ENCODE measurements around the gene TFAP2B. TPM values are rescaled to one million over a fixed set of nuclear protein-coding genes. Genes with fewer than 3 reads are reported as not detected.

TFAP2B gene
- polyA plus RNA-seq, 1 donor from 2014 or later: not detected

- no peaks in the 10 kb centered on the region for H3K9me2 ChIP-seq (ENCODE audit: insufficient read depth, low read length)
- H3K27ac ChIP-seq (ENCODE audit: low read length): no peak overlapping the region
- TF ChIP-seq POLR2AphosphoS5 (IDR thresholded peaks at IDR 0.05): no peak
- no peak for TF ChIP-seq EP300 (conservative IDR thresholded peaks at IDR 0.05; ENCODE audit: poor library complexity, severe bottlenecking)
- TF ChIP-seq, protein P1, sequence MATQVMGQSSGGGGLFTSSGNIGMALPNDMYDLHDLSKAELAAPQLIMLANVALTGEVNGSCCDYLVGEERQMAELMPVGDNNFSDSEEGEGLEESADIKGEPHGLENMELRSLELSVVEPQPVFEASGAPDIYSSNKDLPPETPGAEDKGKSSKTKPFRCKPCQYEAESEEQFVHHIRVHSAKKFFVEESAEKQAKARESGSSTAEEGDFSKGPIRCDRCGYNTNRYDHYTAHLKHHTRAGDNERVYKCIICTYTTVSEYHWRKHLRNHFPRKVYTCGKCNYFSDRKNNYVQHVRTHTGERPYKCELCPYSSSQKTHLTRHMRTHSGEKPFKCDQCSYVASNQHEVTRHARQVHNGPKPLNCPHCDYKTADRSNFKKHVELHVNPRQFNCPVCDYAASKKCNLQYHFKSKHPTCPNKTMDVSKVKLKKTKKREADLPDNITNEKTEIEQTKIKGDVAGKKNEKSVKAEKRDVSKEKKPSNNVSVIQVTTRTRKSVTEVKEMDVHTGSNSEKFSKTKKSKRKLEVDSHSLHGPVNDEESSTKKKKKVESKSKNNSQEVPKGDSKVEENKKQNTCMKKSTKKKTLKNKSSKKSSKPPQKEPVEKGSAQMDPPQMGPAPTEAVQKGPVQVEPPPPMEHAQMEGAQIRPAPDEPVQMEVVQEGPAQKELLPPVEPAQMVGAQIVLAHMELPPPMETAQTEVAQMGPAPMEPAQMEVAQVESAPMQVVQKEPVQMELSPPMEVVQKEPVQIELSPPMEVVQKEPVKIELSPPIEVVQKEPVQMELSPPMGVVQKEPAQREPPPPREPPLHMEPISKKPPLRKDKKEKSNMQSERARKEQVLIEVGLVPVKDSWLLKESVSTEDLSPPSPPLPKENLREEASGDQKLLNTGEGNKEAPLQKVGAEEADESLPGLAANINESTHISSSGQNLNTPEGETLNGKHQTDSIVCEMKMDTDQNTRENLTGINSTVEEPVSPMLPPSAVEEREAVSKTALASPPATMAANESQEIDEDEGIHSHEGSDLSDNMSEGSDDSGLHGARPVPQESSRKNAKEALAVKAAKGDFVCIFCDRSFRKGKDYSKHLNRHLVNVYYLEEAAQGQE (IDR thresholded peaks at IDR 0.05; ENCODE audit: borderline replicate concordance): no peak
- TF ChIP-seq, protein P2, sequence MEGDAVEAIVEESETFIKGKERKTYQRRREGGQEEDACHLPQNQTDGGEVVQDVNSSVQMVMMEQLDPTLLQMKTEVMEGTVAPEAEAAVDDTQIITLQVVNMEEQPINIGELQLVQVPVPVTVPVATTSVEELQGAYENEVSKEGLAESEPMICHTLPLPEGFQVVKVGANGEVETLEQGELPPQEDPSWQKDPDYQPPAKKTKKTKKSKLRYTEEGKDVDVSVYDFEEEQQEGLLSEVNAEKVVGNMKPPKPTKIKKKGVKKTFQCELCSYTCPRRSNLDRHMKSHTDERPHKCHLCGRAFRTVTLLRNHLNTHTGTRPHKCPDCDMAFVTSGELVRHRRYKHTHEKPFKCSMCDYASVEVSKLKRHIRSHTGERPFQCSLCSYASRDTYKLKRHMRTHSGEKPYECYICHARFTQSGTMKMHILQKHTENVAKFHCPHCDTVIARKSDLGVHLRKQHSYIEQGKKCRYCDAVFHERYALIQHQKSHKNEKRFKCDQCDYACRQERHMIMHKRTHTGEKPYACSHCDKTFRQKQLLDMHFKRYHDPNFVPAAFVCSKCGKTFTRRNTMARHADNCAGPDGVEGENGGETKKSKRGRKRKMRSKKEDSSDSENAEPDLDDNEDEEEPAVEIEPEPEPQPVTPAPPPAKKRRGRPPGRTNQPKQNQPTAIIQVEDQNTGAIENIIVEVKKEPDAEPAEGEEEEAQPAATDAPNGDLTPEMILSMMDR (IDR thresholded peaks at IDR 0.05; ENCODE audit: poor library complexity, severe bottlenecking): no peak
- no peak for TF ChIP-seq MXI1 (conservative IDR thresholded peaks at IDR 0.05; ENCODE audit: poor library complexity, severe bottlenecking)
- no peak for TF ChIP-seq RAD21 (conservative IDR thresholded peaks at IDR 0.05)
- TF ChIP-seq TAF1 (IDR thresholded peaks at IDR 0.05; ENCODE audit: low read depth): no peak
- TF ChIP-seq SMC3 (conservative IDR thresholded peaks at IDR 0.05; ENCODE audit: poor library complexity): no peak
- TF ChIP-seq EZH2 (IDR thresholded peaks at IDR 0.05; ENCODE audit: borderline replicate concordance, insufficient read depth, low read length, poor library complexity, severe bottlenecking): no peak
- H2AFZ ChIP-seq (ENCODE audit: low read depth, low read length): no peak overlapping the region
- no peaks in the 10 kb centered on the region for H3K79me2 ChIP-seq (replicated peaks; ENCODE audit: insufficient read depth, low read length)
- no peaks in the 10 kb centered on the region for H3F3A ChIP-seq (ENCODE audit: insufficient read depth, low read length, poor library complexity, severe bottlenecking)
- no peaks in the 10 kb centered on the region for H4K20me1 ChIP-seq (ENCODE audit: insufficient read depth)
- no peaks in the 10 kb centered on the region for H3K36me3 ChIP-seq (ENCODE audit: insufficient read depth, low read length)
- no peaks in the 10 kb centered on the region for H3K9me3 ChIP-seq (ENCODE audit: low read length)
- H3K4me3 ChIP-seq (ENCODE audit: low read length): no peak overlapping the region
- no peaks in the 10 kb centered on the region for H3K27me3 ChIP-seq (ENCODE audit: insufficient read depth, low read depth, low read length)
- H3K9ac ChIP-seq (ENCODE audit: low read length): no peak overlapping the region
- no peak overlapping the region for H3K4me2 ChIP-seq (ENCODE audit: low read length)
Measured at GRCh38 chr6:50795574-50795973, 23.1 kb upstream of the TFAP2B start.

DNA sequence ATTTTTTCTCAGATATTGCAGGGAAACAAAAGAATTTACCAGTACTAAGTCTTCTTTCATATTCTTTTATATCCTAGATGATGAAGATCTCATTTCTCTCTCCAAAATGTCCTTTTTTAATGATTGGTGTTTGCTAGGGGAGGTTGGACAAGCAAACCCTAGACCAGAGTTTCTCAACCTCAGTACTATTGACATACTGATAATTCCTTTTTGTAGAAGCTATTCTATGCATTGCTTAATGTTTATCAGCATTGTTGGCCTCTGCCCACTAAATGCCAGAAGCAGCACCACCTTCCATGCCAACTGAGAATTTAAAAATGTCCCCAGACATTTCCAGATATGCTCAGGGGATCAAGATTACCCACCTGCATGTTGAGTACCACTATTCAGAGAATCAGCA is 14.4 kb upstream of the TFAP2B start:
- Histone ChIP-seq H3K79me2 (replicated peaks; ENCODE audit: insufficient read depth, low read length) (no peaks in the 10 kb centered on the region), H2AFZ (ENCODE audit: low read depth, low read length) (no peak overlapping the region), H4K20me1 (ENCODE audit: insufficient read depth) (no peaks in the 10 kb centered on the region), H3K27ac (ENCODE audit: low read length) (no peak overlapping the region), H3K4me2 (ENCODE audit: low read length) (no peak overlapping the region), H3F3A (ENCODE audit: insufficient read depth, low read length, poor library complexity, severe bottlenecking) (no peaks in the 10 kb centered on the region), H3K9ac (ENCODE audit: low read length) (no peak overlapping the region), H3K9me2 (ENCODE audit: insufficient read depth, low read length) (no peaks in the 10 kb centered on the region), H3K4me3 (ENCODE audit: low read length) (no peak overlapping the region), H3K9me3 (ENCODE audit: low read length) (no peaks in the 10 kb centered on the region), H3K27me3 (ENCODE audit: insufficient read depth, low read depth, low read length) (no peaks in the 10 kb centered on the region), H3K36me3 (ENCODE audit: insufficient read depth, low read length) (no peaks in the 10 kb centered on the region)
- no peak for TF ChIP-seq MXI1 (conservative IDR thresholded peaks at IDR 0.05; ENCODE audit: poor library complexity, severe bottlenecking)
- TF ChIP-seq, protein P1 (IDR thresholded peaks at IDR 0.05; ENCODE audit: borderline replicate concordance): no peak
- no peak for TF ChIP-seq EP300 (conservative IDR thresholded peaks at IDR 0.05; ENCODE audit: poor library complexity, severe bottlenecking)

Measured in neural cell (in vitro differentiated cells).